ENCODE measurements around the gene CCDC185.

DNA sequence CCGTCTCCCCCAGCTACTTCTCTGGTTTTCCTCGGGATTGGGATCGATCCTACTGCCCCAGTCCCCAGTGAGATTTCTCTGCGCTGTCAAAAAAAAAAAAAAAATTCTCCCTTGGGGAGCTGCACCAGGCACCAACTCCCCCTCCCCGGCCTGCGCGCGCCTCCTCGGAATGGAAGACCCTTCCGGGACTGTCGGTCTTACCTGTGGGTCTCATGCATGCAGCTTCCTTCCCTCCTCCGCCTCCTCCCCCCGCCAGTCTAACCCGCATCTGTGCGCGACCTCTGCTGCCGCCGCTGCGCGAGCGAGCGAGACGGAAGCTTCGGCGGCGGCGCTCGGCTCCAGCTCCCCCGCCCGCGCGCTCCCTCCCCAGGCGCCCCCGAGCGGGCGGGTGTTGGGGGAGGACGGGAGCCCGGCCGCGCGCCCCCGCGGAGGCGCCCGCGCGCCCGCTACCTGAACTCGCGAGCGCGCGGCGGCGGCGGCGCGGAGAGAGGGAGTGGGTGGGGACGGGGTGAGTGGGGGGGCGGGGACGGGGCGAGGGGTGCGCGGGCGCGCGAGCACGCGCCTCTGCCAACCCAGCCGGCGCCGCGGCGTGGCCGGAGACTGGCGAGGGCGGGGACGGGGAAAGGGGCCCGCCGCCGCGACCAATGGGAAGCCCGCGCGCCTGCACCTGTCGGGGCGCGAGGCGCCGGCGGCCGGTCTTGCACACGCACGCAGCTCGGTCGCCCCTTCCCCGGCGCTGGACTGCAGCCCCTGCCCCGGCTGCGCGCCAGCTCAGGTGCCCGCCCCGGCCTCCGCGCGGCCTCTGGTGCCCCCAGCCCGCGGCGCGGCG lies 29.1 kb upstream of the CCDC185 start, which contains the start of gene SUSD4:
- TF ChIP-seq POLR2A (IDR thresholded peaks at IDR 0.05; ENCODE audit: low read length) (no peak), GATA1 (IDR thresholded peaks at IDR 0.05; ENCODE audit: low read depth, low read length) (no peak)

Measured in erythroblast (primary cell).